ENCODE measurements around the gene POLR1F. TPM values are rescaled to one million over a fixed set of nuclear protein-coding genes. Genes with fewer than 3 reads are reported as not detected.

The POLR1F gene
- total RNA-seq, 1 donor from 2014 or later, result 21.7 TPM

DNA sequence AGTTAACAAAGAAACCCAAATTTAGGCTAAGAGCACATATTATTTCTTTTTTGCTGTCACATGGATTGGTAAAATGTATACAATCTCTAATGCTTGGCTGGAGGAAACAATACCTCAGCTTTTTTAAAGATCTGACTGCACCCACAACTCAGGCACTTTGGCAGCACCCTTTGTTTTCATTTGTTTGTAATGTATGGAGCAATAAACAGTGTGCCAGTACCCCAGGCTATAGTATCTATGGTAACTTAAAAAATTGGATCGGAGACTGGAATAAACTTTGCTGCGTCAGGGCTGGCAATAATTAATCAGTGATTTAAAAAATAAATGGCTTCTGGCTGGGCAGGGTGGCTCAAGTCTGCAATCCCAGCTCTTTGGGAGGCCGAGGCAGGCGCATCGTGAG lies 27.2 kb downstream of the POLR1F start:
- Mint-ChIP-seq H3K27me3 (ENCODE audit: low read depth, unreplicated experiment) (no peaks in the 10 kb centered on the region), H3K27ac (ENCODE audit: unreplicated experiment) (no peak overlapping the region), H3K4me1 (ENCODE audit: low read depth, unreplicated experiment) (no peaks in the 10 kb centered on the region), H3K9me3 (ENCODE audit: unreplicated experiment) (no peaks in the 10 kb centered on the region), H3K36me3 (ENCODE audit: low read depth, unreplicated experiment) (no peaks in the 10 kb centered on the region), H3K4me3 (ENCODE audit: unreplicated experiment) (no peak overlapping the region)
- Histone ChIP-seq H3K4me1 (ENCODE audit: insufficient read depth, low read length) (no peaks in the 10 kb centered on the region), H3K4me3 (ENCODE audit: insufficient read depth, low read depth, low read length) (no peak overlapping the region), H3K9ac (ENCODE audit: low read length) (no peak overlapping the region), H2AFZ (ENCODE audit: low read depth, low read length) (no peak overlapping the region), H3K27ac (ENCODE audit: low read depth, low read length) (no peak overlapping the region), H3K27me3 (ENCODE audit: insufficient read depth, low read length) (no peaks in the 10 kb centered on the region), H3K9me3 (ENCODE audit: insufficient read depth, low read depth, low read length) (no peaks in the 10 kb centered on the region), H3K4me2 (ENCODE audit: low read length) (no peak overlapping the region), H3K36me3 (ENCODE audit: insufficient read depth, low read length) (no peaks in the 10 kb centered on the region), H4K20me1 (ENCODE audit: insufficient read depth, low read length) (no peaks in the 10 kb centered on the region), H3K79me2 (ENCODE audit: insufficient read depth, low read length) (no peaks in the 10 kb centered on the region)
- no peak for FAIRE-seq
- no peak for DNase-seq (ENCODE audit: low read depth)
- TF ChIP-seq EZH2 (IDR thresholded peaks at IDR 0.05; ENCODE audit: insufficient read depth, low read length) (no peak), CTCF (IDR thresholded peaks at IDR 0.05; ENCODE audit: insufficient read depth, low read depth, low read length) (no peak)

- no peak for TF ChIP-seq CTCF (IDR thresholded peaks at IDR 0.05; ENCODE audit: insufficient read depth, low read depth, low read length)
- no peak for TF ChIP-seq EZH2 (IDR thresholded peaks at IDR 0.05; ENCODE audit: insufficient read depth, low read length)
- Mint-ChIP-seq H3K27me3 (ENCODE audit: low read depth, unreplicated experiment) (no peaks in the 10 kb centered on the region), H3K4me3 (ENCODE audit: unreplicated experiment) (no peak overlapping the region), H3K9me3 (ENCODE audit: unreplicated experiment) (no peaks in the 10 kb centered on the region), H3K27ac (ENCODE audit: unreplicated experiment) (no peak overlapping the region), H3K36me3 (ENCODE audit: low read depth, unreplicated experiment) (no peaks in the 10 kb centered on the region), H3K4me1 (ENCODE audit: low read depth, unreplicated experiment) (peaks cover 12% of the 10 kb centered on the region)
- Histone ChIP-seq H3K4me2 (ENCODE audit: low read length) (no peak overlapping the region), H3K27me3 (ENCODE audit: insufficient read depth, low read length) (no peaks in the 10 kb centered on the region), H3K9me3 (ENCODE audit: insufficient read depth, low read depth, low read length) (no peaks in the 10 kb centered on the region), H3K4me3 (ENCODE audit: insufficient read depth, low read depth, low read length) (no peak overlapping the region), H2AFZ (ENCODE audit: low read depth, low read length) (no peak overlapping the region), H3K9ac (ENCODE audit: low read length) (no peak overlapping the region), H4K20me1 (ENCODE audit: insufficient read depth, low read length) (no peaks in the 10 kb centered on the region), H3K27ac (ENCODE audit: low read depth, low read length) (no peak overlapping the region), H3K36me3 (ENCODE audit: insufficient read depth, low read length) (no peaks in the 10 kb centered on the region), H3K79me2 (ENCODE audit: insufficient read depth, low read length) (no peaks in the 10 kb centered on the region), H3K4me1 (ENCODE audit: insufficient read depth, low read length) (no peaks in the 10 kb centered on the region)
- DNase-seq (ENCODE audit: low read depth) (peak; percentile 41), FAIRE-seq (no peak)
These were observed 31.7 kb downstream of the POLR1F start for GRCh38 chr7:19677180-19677579.

- TF ChIP-seq CTCF (IDR thresholded peaks at IDR 0.05; ENCODE audit: insufficient read depth, low read depth, low read length) (no peak), EZH2 (IDR thresholded peaks at IDR 0.05; ENCODE audit: insufficient read depth, low read length) (no peak)
- Histone ChIP-seq H3K27ac (ENCODE audit: low read depth, low read length) (no peak overlapping the region), H2AFZ (ENCODE audit: low read depth, low read length) (no peak overlapping the region), H3K9me3 (ENCODE audit: insufficient read depth, low read depth, low read length) (no peaks in the 10 kb centered on the region), H3K4me1 (ENCODE audit: insufficient read depth, low read length) (no peaks in the 10 kb centered on the region), H3K4me3 (ENCODE audit: insufficient read depth, low read depth, low read length) (no peak overlapping the region), H3K4me2 (ENCODE audit: low read length) (no peak overlapping the region), H4K20me1 (ENCODE audit: insufficient read depth, low read length) (no peaks in the 10 kb centered on the region), H3K36me3 (ENCODE audit: insufficient read depth, low read length) (no peaks in the 10 kb centered on the region), H3K27me3 (ENCODE audit: insufficient read depth, low read length) (no peaks in the 10 kb centered on the region), H3K9ac (ENCODE audit: low read length) (no peak overlapping the region), H3K79me2 (ENCODE audit: insufficient read depth, low read length) (no peaks in the 10 kb centered on the region)
- H3K4me1 Mint-ChIP-seq (ENCODE audit: low read depth, unreplicated experiment), result peaks cover 12% of the 10 kb centered on the region
- H3K27me3 Mint-ChIP-seq (ENCODE audit: low read depth, unreplicated experiment), result no peaks in the 10 kb centered on the region
- no peaks in the 10 kb centered on the region for H3K9me3 Mint-ChIP-seq (ENCODE audit: unreplicated experiment)
- no peak overlapping the region for H3K27ac Mint-ChIP-seq (ENCODE audit: unreplicated experiment)
- DNase-seq (ENCODE audit: low read depth) (no peak), FAIRE-seq (no peak)
- no peaks in the 10 kb centered on the region for H3K36me3 Mint-ChIP-seq (ENCODE audit: low read depth, unreplicated experiment)
- H3K4me3 Mint-ChIP-seq (ENCODE audit: unreplicated experiment), result no peak overlapping the region
These were observed 33.0 kb downstream of the POLR1F start for GRCh38 chr7:19675816-19676215.

Measured in astrocyte (in vitro differentiated cells and primary cell).